HEK293 (cell line): ENCODE results near the gene BRF1.

ENCODE experiments used
- BCL11A ChIP-seq: fragments of 450-650 bp; formaldehyde crosslinking; IDR thresholded peaks from 2 replicates; pipeline ENCODE4 v1.5.1; 2016; ENCODE audit warnings: low read depth, missing biosample characterization, missing genetic modification characterization
- EGR2 ChIP-seq: fragments of 450-650 bp; formaldehyde crosslinking; IDR thresholded peaks from 2 replicates; pipeline ENCODE4 v1.5.1; 2016; ENCODE audit warnings: low read depth, missing biosample characterization, missing genetic modification characterization
- FEZF1 ChIP-seq: fragments of 450-650 bp; formaldehyde crosslinking; IDR thresholded peaks from 2 replicates; pipeline ENCODE4 v1.5.1; 2016; ENCODE audit warnings: missing biosample characterization, missing genetic modification characterization
- KLF7 ChIP-seq: fragments of 450-650 bp; formaldehyde crosslinking; IDR thresholded peaks from 2 replicates; pipeline ENCODE4 v1.5.1; 2016; ENCODE audit warnings: missing biosample characterization, missing genetic modification characterization, borderline replicate concordance
- OVOL3 ChIP-seq: fragments of 450-650 bp; formaldehyde crosslinking; IDR thresholded peaks from 2 replicates; pipeline ENCODE4 v1.5.1; 2016; ENCODE audit warnings: missing biosample characterization, missing genetic modification characterization
- PRDM1 ChIP-seq: fragments of 450-650 bp; formaldehyde crosslinking; IDR thresholded peaks from 2 replicates; pipeline ENCODE4; 2016; ENCODE audit warnings: missing biosample characterization, missing genetic modification characterization
- YY1 ChIP-seq: fragments of 450-650 bp; formaldehyde crosslinking; IDR thresholded peaks from 2 replicates; pipeline ENCODE4 v1.5.1; 2018; ENCODE audit warnings: missing biosample characterization, missing genetic modification characterization
- ZBTB8A ChIP-seq: fragments of 450-650 bp; formaldehyde crosslinking; IDR thresholded peaks from 2 replicates; pipeline ENCODE4 v1.5.1; 2016; ENCODE audit warnings: missing biosample characterization, missing genetic modification characterization
- ZFP69B ChIP-seq: fragments of 450-650 bp; formaldehyde crosslinking; IDR thresholded peaks from 2 replicates; pipeline ENCODE4 v1.5.1; 2016; ENCODE audit warnings: missing biosample characterization, missing genetic modification characterization
- ZIC2 ChIP-seq: fragments of 450-650 bp; formaldehyde crosslinking; IDR thresholded peaks from 2 replicates; pipeline ENCODE4 v1.5.1; 2016; ENCODE audit warnings: missing biosample characterization, missing genetic modification characterization
- ZNF223 ChIP-seq: fragments of 450-650 bp; formaldehyde crosslinking; IDR thresholded peaks from 2 replicates; pipeline ENCODE4 v1.5.1; 2016; ENCODE audit warnings: missing biosample characterization, missing genetic modification characterization
- ZNF366 ChIP-seq: fragments of 450-650 bp; formaldehyde crosslinking; conservative IDR thresholded peaks from 2 replicates; pipeline ENCODE4 v1.5.1; 2016; ENCODE audit warnings: missing biosample characterization, missing genetic modification characterization
- ZNF416 ChIP-seq: fragments of 450-650 bp; formaldehyde crosslinking; IDR thresholded peaks from 2 replicates; pipeline ENCODE4 v1.5.1; 2016; ENCODE audit warnings: missing biosample characterization, missing genetic modification characterization
- ZNF501 ChIP-seq: fragments of 450-650 bp; formaldehyde crosslinking; IDR thresholded peaks from 2 replicates; pipeline ENCODE4 v1.5.1; 2016; ENCODE audit warnings: missing biosample characterization, missing genetic modification characterization
- ZNF514 ChIP-seq: fragments of 450-650 bp; formaldehyde crosslinking; IDR thresholded peaks from 2 replicates; pipeline ENCODE4 v1.5.1; 2016; ENCODE audit warnings: missing biosample characterization, missing genetic modification characterization
- ZNF549 ChIP-seq: fragments of 450-650 bp; IDR thresholded peaks from 2 replicates; pipeline ENCODE4 v1.5.1; 2018; ENCODE audit warnings: missing biosample characterization, missing genetic modification characterization, mild to moderate bottlenecking, inconsistent platforms, moderate library complexity
- ZNF561 ChIP-seq: fragments of 450-650 bp; IDR thresholded peaks from 2 replicates; pipeline ENCODE4 v1.5.1; 2018; ENCODE audit warnings: missing biosample characterization, missing genetic modification characterization, borderline replicate concordance
- ZNF585B ChIP-seq: fragments of 450-650 bp; formaldehyde crosslinking; IDR thresholded peaks from 2 replicates; pipeline ENCODE4 v1.5.1; 2016; ENCODE audit warnings: missing biosample characterization, missing genetic modification characterization
- ZNF768 ChIP-seq: fragments of 450-650 bp; formaldehyde crosslinking; IDR thresholded peaks from 2 replicates; pipeline ENCODE4 v1.5.1; 2018; ENCODE audit warnings: missing biosample characterization, mild to moderate bottlenecking, missing genetic modification characterization
- TF ChIP-seq, protein P1 (sequence below): fragments of 450-650 bp; formaldehyde crosslinking; IDR thresholded peaks from 2 replicates; pipeline ENCODE4 v1.5.1; 2017; ENCODE audit warnings: missing biosample characterization, missing genetic modification characterization
- TF ChIP-seq, protein P2 (sequence below): fragments of 450-650 bp; formaldehyde crosslinking; IDR thresholded peaks from 2 replicates; pipeline ENCODE4 v1.5.1; 2016; ENCODE audit warnings: missing biosample characterization, missing genetic modification characterization
- TF ChIP-seq, protein P3 (sequence below): fragments of 450-650 bp; formaldehyde crosslinking; IDR thresholded peaks from 2 replicates; pipeline ENCODE4 v1.5.1; 2016; ENCODE audit warnings: missing biosample characterization, missing genetic modification characterization
- TF ChIP-seq, protein P4 (sequence below): fragments of 450-650 bp; formaldehyde crosslinking; IDR thresholded peaks from 2 replicates; pipeline ENCODE4 v1.5.1; 2016; ENCODE audit warnings: missing biosample characterization, missing genetic modification characterization
- TF ChIP-seq, protein P5 (sequence below): fragments of 450-650 bp; IDR thresholded peaks from 2 replicates; pipeline ENCODE4 v1.5.1; 2018; ENCODE audit warnings: missing biosample characterization, missing genetic modification characterization
- TF ChIP-seq, protein P6 (sequence below): fragments of 450-650 bp; formaldehyde crosslinking; IDR thresholded peaks from 2 replicates; pipeline ENCODE4 v1.5.1; 2017; ENCODE audit warnings: missing biosample characterization, mild to moderate bottlenecking, missing genetic modification characterization, moderate library complexity
- TF ChIP-seq, protein P7 (sequence below): fragments of 450-650 bp; formaldehyde crosslinking; IDR thresholded peaks from 2 replicates; pipeline ENCODE4 v1.5.1; 2017; ENCODE audit warnings: missing biosample characterization, missing genetic modification characterization

The BRF1 gene

DNA sequence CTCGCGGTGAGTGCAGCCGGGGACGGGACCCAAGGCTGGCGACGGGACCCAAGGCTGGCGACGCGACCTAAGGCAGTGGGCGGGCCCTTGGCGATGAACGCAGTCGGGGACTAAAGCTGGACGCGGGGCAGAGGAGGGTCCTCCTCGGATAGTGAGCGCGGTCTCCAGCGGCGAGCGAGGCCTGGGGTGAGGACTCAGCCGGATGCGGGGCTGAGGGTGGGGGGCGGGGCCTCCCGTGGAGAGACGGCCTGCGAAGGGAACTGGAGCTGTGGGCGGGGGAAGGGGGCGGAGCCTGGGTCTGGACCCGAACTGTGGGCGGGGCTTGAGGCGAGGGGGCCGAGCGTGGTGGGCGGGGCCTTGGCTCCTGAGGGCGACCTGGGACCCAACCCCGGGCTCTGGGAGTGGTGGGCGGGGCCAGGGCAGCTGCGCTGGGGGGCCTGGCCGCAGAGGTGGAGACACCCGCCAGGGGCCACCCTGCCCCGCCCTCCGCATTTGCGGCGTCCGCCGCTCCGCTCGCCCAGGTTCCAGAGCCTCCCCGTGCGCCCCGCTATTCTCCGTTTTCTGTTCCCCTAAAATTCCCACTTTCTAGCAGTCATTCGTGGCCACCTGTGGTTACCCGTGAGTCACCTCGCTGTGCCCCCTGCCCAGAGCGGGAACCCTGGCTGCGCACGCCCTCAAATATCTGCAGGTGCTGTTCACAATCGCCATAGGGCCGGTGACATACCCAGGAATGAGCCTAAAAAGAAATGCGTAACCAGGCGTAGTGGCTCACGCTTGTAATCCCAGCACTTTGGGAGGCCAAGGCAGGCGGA is 508 bp upstream of the BRF1 start (continued):
- peak; percentile 75 for TF ChIP-seq EGR2 (tag by site-specific recombination)
- TF ChIP-seq ZNF514 (tag by site-specific recombination), result no peak
- peak; percentile 60; the same call in 1 of the 2 replicates for TF ChIP-seq KLF7 (tag by site-specific recombination)
- TF ChIP-seq, protein P1, sequence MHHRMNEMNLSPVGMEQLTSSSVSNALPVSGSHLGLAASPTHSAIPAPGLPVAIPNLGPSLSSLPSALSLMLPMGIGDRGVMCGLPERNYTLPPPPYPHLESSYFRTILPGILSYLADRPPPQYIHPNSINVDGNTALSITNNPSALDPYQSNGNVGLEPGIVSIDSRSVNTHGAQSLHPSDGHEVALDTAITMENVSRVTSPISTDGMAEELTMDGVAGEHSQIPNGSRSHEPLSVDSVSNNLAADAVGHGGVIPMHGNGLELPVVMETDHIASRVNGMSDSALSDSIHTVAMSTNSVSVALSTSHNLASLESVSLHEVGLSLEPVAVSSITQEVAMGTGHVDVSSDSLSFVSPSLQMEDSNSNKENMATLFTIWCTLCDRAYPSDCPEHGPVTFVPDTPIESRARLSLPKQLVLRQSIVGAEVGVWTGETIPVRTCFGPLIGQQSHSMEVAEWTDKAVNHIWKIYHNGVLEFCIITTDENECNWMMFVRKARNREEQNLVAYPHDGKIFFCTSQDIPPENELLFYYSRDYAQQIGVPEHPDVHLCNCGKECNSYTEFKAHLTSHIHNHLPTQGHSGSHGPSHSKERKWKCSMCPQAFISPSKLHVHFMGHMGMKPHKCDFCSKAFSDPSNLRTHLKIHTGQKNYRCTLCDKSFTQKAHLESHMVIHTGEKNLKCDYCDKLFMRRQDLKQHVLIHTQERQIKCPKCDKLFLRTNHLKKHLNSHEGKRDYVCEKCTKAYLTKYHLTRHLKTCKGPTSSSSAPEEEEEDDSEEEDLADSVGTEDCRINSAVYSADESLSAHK (tag by site-specific recombination), result no peak
- no peak for TF ChIP-seq YY1 (tag by site-specific recombination)
- TF ChIP-seq, protein P2, sequence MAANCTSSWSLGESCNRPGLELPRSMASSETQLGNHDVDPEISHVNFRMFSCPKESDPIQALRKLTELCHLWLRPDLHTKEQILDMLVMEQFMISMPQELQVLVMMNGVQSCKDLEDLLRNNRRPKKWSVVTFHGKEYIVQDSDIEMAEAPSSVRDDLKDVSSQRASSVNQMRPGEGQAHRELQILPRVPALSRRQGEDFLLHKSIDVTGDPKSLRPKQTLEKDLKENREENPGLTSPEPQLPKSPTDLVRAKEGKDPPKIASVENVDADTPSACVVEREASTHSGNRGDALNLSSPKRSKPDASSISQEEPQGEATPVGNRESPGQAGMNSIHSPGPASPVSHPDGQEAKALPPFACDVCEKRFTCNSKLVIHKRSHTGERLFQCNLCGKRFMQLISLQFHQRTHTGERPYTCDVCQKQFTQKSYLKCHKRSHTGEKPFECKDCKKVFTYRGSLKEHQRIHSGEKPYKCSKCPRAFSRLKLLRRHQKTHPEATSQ (tag by site-specific recombination), result 0 out of 2 replicates have a peak, but pooled peaks have one; percentile 66
- TF ChIP-seq, protein P3, sequence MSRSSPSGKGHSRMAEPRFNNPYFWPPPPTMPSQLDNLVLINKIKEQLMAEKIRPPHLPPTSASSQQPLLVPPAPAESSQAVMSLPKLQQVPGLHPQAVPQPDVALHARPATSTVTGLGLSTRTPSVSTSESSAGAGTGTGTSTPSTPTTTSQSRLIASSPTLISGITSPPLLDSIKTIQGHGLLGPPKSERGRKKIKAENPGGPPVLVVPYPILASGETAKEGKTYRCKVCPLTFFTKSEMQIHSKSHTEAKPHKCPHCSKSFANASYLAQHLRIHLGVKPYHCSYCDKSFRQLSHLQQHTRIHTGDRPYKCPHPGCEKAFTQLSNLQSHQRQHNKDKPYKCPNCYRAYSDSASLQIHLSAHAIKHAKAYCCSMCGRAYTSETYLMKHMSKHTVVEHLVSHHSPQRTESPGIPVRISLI (tag by site-specific recombination), result no peak
- TF ChIP-seq ZNF561 (tag by site-specific recombination), result peak; percentile 6; the same call in 1 of the 2 replicates
- TF ChIP-seq, protein P4, sequence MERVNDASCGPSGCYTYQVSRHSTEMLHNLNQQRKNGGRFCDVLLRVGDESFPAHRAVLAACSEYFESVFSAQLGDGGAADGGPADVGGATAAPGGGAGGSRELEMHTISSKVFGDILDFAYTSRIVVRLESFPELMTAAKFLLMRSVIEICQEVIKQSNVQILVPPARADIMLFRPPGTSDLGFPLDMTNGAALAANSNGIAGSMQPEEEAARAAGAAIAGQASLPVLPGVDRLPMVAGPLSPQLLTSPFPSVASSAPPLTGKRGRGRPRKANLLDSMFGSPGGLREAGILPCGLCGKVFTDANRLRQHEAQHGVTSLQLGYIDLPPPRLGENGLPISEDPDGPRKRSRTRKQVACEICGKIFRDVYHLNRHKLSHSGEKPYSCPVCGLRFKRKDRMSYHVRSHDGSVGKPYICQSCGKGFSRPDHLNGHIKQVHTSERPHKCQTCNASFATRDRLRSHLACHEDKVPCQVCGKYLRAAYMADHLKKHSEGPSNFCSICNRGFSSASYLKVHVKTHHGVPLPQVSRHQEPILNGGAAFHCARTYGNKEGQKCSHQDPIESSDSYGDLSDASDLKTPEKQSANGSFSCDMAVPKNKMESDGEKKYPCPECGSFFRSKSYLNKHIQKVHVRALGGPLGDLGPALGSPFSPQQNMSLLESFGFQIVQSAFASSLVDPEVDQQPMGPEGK (tag by site-specific recombination), result peak; percentile 96
- TF ChIP-seq ZBTB8A (tag by site-specific recombination), result peak; percentile 93
- no peak for TF ChIP-seq ZNF585B (tag by site-specific recombination)
- TF ChIP-seq ZFP69B (tag by site-specific recombination), result peak; percentile 52; the same call in 1 of the 2 replicates
- TF ChIP-seq, protein P5, sequence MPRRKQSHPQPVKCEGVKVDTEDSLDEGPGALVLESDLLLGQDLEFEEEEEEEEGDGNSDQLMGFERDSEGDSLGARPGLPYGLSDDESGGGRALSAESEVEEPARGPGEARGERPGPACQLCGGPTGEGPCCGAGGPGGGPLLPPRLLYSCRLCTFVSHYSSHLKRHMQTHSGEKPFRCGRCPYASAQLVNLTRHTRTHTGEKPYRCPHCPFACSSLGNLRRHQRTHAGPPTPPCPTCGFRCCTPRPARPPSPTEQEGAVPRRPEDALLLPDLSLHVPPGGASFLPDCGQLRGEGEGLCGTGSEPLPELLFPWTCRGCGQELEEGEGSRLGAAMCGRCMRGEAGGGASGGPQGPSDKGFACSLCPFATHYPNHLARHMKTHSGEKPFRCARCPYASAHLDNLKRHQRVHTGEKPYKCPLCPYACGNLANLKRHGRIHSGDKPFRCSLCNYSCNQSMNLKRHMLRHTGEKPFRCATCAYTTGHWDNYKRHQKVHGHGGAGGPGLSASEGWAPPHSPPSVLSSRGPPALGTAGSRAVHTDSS (tag by site-specific recombination), result no peak
- no peak for TF ChIP-seq OVOL3 (tag by site-specific recombination)
- TF ChIP-seq BCL11A (tag by site-specific recombination), result peak; percentile 87
- TF ChIP-seq, protein P6, sequence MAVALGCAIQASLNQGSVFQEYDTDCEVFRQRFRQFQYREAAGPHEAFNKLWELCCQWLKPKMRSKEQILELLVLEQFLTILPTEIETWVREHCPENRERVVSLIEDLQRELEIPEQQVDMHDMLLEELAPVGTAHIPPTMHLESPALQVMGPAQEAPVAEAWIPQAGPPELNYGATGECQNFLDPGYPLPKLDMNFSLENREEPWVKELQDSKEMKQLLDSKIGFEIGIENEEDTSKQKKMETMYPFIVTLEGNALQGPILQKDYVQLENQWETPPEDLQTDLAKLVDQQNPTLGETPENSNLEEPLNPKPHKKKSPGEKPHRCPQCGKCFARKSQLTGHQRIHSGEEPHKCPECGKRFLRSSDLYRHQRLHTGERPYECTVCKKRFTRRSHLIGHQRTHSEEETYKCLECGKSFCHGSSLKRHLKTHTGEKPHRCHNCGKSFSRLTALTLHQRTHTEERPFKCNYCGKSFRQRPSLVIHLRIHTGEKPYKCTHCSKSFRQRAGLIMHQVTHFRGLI (tag by site-specific recombination), result no peak
- TF ChIP-seq ZNF223 (tag by site-specific recombination), result no peak
- no peak for TF ChIP-seq ZNF549 (tag by site-specific recombination)
- no peak for TF ChIP-seq ZNF768
- 0 out of 2 replicates have a peak, but pooled peaks have one; percentile 8 for TF ChIP-seq ZNF366 (tag by site-specific recombination)
- TF ChIP-seq ZIC2 (tag by site-specific recombination), result peak; percentile 87
- TF ChIP-seq PRDM1 (tag by site-specific recombination), result no peak
- TF ChIP-seq, protein P7, sequence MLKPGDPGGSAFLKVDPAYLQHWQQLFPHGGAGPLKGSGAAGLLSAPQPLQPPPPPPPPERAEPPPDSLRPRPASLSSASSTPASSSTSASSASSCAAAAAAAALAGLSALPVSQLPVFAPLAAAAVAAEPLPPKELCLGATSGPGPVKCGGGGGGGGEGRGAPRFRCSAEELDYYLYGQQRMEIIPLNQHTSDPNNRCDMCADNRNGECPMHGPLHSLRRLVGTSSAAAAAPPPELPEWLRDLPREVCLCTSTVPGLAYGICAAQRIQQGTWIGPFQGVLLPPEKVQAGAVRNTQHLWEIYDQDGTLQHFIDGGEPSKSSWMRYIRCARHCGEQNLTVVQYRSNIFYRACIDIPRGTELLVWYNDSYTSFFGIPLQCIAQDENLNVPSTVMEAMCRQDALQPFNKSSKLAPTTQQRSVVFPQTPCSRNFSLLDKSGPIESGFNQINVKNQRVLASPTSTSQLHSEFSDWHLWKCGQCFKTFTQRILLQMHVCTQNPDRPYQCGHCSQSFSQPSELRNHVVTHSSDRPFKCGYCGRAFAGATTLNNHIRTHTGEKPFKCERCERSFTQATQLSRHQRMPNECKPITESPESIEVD (tag by site-specific recombination), result no peak
- TF ChIP-seq FEZF1, result no peak
- peak; percentile 24; the same call in 1 of the 2 replicates for TF ChIP-seq ZNF501 (tag by site-specific recombination)
- no peak for TF ChIP-seq ZNF416
